Vagina (tissue), 2 donors: ENCODE data around the gene MYO1C.

Source experiments
- CTCF ChIP-seq, 3 experiments: fragments of 450-650 bp in 2 of 3; fragments of 200-600 bp in 1 of 3; sonication (generic) in 1 of 3; IDR thresholded peaks; one replicate each; pipeline ENCODE4 v1.5.1; 2017 to 2019; ENCODE audit warnings: antibody characterized with exemption in 3 of 3, mild to moderate bottlenecking in 2 of 3, moderate library complexity in 2 of 3
- POLR2A ChIP-seq, 2 donors: fragments of 450-650 bp; IDR thresholded peaks; one replicate each; pipeline ENCODE4 v1.6.1; 2017; ENCODE audit warnings: antibody characterized with exemption in 2 of 2, mild to moderate bottlenecking in 2 of 2, moderate library complexity in 2 of 2
- POLR2AphosphoS5 ChIP-seq, 2 donors: sonication (generic); formaldehyde crosslinking; IDR thresholded peaks; one replicate each; pipeline ENCODE4 v1.9.0; 2017; ENCODE audit warnings: antibody characterized with exemption in 2 of 2, mild to moderate bottlenecking in 2 of 2, low read depth in 1 of 2; ENCODE audit not compliant: insufficient read depth in 1 of 2

GRCh38 chr17:1469231-1469852 lies 23.1 kb downstream of the MYO1C start:
- TF ChIP-seq POLR2AphosphoS5 (IDR thresholded peaks at IDR 0.05; ENCODE audit: insufficient read depth in 1 of 2, low read depth in 1 of 2) = no peak
- TF ChIP-seq CTCF (IDR thresholded peaks at IDR 0.05) = no peak
- no peak for TF ChIP-seq POLR2A (IDR thresholded peaks at IDR 0.05)
